Measurements from ENCODE around the gene RBFA.

Gene RBFA

DNA sequence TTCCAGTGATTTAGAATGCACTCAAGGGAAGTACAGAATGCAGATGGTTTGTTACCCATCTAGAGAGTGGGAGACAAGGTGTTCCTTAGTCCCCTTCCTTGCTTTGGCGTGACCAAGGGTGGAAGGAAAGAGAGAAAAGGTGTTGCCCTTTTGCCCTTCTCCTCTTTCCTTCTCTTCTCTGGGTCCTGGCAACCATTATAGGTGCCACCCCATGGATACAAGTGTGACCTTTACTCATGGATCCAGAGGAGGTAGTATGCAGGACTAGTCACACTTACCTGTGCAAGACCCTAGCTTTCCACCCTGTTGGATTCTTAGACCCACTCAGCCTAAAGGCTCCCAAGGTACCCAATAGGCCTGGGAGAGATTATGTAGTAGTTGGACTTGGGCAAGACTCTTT lies 11.6 kb upstream of the RBFA start (continued):
- TF ChIP-seq, protein P1, sequence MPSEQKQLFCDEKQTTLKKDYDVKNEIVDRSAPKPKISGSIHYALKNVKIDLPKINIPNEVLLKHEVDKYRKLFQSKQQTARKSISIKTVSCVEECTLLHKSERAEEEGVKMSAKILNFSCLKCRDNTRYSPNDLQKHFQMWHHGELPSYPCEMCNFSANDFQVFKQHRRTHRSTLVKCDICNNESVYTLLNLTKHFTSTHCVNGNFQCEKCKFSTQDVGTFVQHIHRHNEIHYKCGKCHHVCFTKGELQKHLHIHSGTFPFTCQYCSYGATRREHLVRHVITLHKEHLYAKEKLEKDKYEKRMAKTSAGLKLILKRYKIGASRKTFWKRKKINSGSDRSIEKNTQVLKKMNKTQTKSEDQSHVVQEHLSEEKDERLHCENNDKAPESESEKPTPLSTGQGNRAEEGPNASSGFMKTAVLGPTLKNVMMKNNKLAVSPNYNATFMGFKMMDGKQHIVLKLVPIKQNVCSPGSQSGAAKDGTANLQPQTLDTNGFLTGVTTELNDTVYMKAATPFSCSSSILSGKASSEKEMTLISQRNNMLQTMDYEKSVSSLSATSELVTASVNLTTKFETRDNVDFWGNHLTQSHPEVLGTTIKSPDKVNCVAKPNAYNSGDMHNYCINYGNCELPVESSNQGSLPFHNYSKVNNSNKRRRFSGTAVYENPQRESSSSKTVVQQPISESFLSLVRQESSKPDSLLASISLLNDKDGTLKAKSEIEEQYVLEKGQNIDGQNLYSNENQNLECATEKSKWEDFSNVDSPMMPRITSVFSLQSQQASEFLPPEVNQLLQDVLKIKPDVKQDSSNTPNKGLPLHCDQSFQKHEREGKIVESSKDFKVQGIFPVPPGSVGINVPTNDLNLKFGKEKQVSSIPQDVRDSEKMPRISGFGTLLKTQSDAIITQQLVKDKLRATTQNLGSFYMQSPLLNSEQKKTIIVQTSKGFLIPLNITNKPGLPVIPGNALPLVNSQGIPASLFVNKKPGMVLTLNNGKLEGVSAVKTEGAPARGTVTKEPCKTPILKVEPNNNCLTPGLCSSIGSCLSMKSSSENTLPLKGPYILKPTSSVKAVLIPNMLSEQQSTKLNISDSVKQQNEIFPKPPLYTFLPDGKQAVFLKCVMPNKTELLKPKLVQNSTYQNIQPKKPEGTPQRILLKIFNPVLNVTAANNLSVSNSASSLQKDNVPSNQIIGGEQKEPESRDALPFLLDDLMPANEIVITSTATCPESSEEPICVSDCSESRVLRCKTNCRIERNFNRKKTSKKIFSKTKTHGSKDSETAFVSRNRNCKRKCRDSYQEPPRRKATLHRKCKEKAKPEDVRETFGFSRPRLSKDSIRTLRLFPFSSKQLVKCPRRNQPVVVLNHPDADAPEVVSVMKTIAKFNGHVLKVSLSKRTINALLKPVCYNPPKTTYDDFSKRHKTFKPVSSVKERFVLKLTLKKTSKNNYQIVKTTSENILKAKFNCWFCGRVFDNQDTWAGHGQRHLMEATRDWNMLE (tag by site-specific recombination; conservative IDR thresholded peaks at IDR 0.05; ENCODE audit: low read depth), result peak; percentile 73
- TF ChIP-seq ZNF214 (tag by site-specific recombination; IDR thresholded peaks at IDR 0.05; ENCODE audit: borderline replicate concordance) (no peak), ZNF600 (tag by site-specific recombination; IDR thresholded peaks at IDR 0.05) (no peak), SP7 (tag by site-specific recombination; IDR thresholded peaks at IDR 0.05) (peak; percentile 76), ZNF610 (tag by site-specific recombination; IDR thresholded peaks at IDR 0.05; ENCODE audit: borderline replicate concordance) (no peak), ZNF416 (tag by site-specific recombination; IDR thresholded peaks at IDR 0.05) (no peak), ZNF747 (tag by site-specific recombination; IDR thresholded peaks at IDR 0.05) (no peak), ZNF366 (tag by site-specific recombination; conservative IDR thresholded peaks at IDR 0.05) (no peak), ZNF354C (tag by site-specific recombination; IDR thresholded peaks at IDR 0.05; ENCODE audit: borderline replicate concordance, low read depth) (no peak), ZIC2 (tag by site-specific recombination; IDR thresholded peaks at IDR 0.05) (no peak), HOXC10 (CRISPR knock-in tag; IDR thresholded peaks at IDR 0.05) (no peak), HOXD13 (CRISPR knock-in tag; IDR thresholded peaks at IDR 0.05; ENCODE audit: borderline replicate concordance) (no peak), ZNF571 (tag by site-specific recombination; IDR thresholded peaks at IDR 0.05) (no peak), ZNF548 (tag by site-specific recombination; IDR thresholded peaks at IDR 0.05) (no peak), ZNF658 (tag by site-specific recombination; IDR thresholded peaks at IDR 0.05) (no peak), PRDM1 (tag by site-specific recombination; IDR thresholded peaks at IDR 0.05) (no peak), ZNF791 (tag by site-specific recombination; IDR thresholded peaks at IDR 0.05) (no peak), ZNF596 (tag by site-specific recombination; IDR thresholded peaks at IDR 0.05) (no peak)
- TF ChIP-seq, protein P2, sequence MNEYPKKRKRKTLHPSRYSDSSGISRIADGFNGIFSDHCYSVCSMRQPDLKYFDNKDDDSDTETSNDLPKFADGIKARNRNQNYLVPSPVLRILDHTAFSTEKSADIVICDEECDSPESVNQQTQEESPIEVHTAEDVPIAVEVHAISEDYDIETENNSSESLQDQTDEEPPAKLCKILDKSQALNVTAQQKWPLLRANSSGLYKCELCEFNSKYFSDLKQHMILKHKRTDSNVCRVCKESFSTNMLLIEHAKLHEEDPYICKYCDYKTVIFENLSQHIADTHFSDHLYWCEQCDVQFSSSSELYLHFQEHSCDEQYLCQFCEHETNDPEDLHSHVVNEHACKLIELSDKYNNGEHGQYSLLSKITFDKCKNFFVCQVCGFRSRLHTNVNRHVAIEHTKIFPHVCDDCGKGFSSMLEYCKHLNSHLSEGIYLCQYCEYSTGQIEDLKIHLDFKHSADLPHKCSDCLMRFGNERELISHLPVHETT (tag by site-specific recombination; IDR thresholded peaks at IDR 0.05), result 0 out of 2 replicates have a peak, but pooled peaks have one; percentile 44
- TF ChIP-seq, protein P3, sequence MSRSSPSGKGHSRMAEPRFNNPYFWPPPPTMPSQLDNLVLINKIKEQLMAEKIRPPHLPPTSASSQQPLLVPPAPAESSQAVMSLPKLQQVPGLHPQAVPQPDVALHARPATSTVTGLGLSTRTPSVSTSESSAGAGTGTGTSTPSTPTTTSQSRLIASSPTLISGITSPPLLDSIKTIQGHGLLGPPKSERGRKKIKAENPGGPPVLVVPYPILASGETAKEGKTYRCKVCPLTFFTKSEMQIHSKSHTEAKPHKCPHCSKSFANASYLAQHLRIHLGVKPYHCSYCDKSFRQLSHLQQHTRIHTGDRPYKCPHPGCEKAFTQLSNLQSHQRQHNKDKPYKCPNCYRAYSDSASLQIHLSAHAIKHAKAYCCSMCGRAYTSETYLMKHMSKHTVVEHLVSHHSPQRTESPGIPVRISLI (tag by site-specific recombination; IDR thresholded peaks at IDR 0.05), result no peak
- TF ChIP-seq, protein P4, sequence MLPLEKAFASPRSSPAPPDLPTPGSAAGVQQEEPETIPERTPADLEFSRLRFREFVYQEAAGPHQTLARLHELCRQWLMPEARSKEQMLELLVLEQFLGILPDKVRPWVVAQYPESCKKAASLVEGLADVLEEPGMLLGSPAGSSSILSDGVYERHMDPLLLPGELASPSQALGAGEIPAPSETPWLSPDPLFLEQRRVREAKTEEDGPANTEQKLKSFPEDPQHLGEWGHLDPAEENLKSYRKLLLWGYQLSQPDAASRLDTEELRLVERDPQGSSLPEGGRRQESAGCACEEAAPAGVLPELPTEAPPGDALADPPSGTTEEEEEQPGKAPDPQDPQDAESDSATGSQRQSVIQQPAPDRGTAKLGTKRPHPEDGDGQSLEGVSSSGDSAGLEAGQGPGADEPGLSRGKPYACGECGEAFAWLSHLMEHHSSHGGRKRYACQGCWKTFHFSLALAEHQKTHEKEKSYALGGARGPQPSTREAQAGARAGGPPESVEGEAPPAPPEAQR (tag by site-specific recombination; IDR thresholded peaks at IDR 0.05), result 0 out of 2 replicates have a peak, but pooled peaks have one; percentile 21
- TF ChIP-seq, protein P5, sequence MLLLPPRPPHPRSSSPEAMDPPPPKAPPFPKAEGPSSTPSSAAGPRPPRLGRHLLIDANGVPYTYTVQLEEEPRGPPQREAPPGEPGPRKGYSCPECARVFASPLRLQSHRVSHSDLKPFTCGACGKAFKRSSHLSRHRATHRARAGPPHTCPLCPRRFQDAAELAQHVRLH (tag by site-specific recombination; IDR thresholded peaks at IDR 0.05), result 0 out of 2 replicates have a peak, but pooled peaks have one; percentile 51
- TF ChIP-seq, protein P6, sequence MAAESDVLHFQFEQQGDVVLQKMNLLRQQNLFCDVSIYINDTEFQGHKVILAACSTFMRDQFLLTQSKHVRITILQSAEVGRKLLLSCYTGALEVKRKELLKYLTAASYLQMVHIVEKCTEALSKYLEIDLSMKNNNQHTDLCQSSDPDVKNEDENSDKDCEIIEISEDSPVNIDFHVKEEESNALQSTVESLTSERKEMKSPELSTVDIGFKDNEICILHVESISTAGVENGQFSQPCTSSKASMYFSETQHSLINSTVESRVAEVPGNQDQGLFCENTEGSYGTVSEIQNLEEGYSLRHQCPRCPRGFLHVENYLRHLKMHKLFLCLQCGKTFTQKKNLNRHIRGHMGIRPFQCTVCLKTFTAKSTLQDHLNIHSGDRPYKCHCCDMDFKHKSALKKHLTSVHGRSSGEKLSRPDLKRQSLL (tag by site-specific recombination; IDR thresholded peaks at IDR 0.05), result no peak
- TF ChIP-seq, protein P7, sequence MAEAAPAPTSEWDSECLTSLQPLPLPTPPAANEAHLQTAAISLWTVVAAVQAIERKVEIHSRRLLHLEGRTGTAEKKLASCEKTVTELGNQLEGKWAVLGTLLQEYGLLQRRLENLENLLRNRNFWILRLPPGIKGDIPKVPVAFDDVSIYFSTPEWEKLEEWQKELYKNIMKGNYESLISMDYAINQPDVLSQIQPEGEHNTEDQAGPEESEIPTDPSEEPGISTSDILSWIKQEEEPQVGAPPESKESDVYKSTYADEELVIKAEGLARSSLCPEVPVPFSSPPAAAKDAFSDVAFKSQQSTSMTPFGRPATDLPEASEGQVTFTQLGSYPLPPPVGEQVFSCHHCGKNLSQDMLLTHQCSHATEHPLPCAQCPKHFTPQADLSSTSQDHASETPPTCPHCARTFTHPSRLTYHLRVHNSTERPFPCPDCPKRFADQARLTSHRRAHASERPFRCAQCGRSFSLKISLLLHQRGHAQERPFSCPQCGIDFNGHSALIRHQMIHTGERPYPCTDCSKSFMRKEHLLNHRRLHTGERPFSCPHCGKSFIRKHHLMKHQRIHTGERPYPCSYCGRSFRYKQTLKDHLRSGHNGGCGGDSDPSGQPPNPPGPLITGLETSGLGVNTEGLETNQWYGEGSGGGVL (tag by site-specific recombination; IDR thresholded peaks at IDR 0.05), result no peak
- TF ChIP-seq, protein P8, sequence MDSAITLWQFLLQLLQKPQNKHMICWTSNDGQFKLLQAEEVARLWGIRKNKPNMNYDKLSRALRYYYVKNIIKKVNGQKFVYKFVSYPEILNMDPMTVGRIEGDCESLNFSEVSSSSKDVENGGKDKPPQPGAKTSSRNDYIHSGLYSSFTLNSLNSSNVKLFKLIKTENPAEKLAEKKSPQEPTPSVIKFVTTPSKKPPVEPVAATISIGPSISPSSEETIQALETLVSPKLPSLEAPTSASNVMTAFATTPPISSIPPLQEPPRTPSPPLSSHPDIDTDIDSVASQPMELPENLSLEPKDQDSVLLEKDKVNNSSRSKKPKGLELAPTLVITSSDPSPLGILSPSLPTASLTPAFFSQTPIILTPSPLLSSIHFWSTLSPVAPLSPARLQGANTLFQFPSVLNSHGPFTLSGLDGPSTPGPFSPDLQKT (IDR thresholded peaks at IDR 0.05; ENCODE audit: borderline replicate concordance, low read depth, low read length), result no peak
